ENCODE data around the gene TNFRSF6B.
A peak's percentile ranks its signal among the peaks of the same experiment; 100 is the strongest.
"Not testable (repeated sequence)": the region's sequence is repeated elsewhere in the genome, so short reads cannot be mapped to it uniquely, and the experiment has no call there.

Gene TNFRSF6B

GRCh38 chr20:63703471-63703975 lies 7.1 kb downstream of the TNFRSF6B start:
- peak in 1 of 42 donors; percentile 8 for DNase-seq
- intact Hi-C loops (cut with DNase I): no loop called here

- intact Hi-C loops (cut with DNase I): no loop called here
- peak in 1 of 42 donors; percentile 33 for DNase-seq
These were observed 7.7 kb downstream of the TNFRSF6B start for GRCh38 chr20:63703976-63704748.

DNA sequence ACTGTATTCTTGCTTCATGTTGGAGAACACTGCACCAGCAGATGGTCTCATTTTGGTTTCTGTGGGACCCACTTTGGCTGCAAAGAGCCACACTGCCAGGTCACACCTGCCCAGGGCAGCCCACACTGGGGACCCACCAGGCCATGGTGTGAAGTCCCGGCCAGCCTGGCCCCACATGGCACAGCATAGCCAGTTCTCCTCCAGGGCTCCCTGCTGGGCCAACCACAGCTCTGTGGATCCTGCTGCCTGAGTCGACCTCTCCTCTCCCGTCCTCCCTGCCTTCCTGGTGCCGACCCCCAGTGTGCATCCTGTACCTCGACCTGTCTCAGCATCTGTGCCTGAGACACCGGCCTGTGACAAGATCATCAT lies 8.3 kb downstream of the TNFRSF6B start:
- peak in 1 of 42 donors; percentile 11 for DNase-seq
- intact Hi-C loops (cut with DNase I): loop anchor here (5.0 kb wide), 1 partner anchor 47 kb away; the partner anchor contains the start of gene RTEL1

DNA sequence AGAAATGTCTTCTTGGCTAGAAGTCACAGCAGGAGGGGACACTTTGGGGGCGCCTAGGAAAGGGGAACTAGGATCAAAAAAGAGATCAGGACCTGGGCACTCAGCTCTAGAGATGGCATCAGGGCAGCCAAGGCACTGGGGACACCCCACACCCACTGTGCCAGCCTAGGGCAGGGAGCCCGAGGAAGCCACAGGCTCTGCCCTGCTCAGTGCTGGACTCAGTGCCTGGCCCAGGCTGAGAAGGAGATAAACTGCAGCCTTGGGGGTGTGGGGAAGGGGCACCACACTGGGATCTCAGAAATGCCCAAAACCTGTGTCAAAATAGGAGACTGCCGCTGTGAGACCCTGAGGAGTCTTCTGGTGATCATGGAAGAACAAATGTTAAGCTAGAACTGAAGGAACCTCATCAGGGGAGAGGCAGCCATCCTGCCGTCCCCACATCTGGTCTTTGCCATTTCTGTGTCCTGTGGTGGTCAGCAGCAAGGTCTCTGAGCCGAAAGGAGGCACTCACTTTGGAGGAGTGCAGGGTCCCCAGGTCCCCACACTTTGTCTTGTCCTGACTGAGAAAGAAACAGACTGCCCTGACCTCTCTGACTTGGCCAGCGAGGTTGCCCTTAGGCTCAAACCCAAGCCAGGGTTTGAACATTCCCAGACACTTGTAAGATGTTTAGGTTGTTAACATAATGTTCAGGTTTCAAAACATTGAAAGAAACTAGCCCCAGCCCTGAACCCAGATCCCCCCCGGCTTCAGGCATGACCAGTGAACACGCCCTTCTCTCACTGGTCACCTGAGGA lies 9.0 kb downstream of the TNFRSF6B start:
- DNase-seq: no peak

GRCh38 chr20:63706027-63706695 lies 9.7 kb downstream of the TNFRSF6B start:
- DNase-seq: no peak
- intact Hi-C loops (cut with DNase I): loop anchor here (5.0 kb wide), 1 partner anchor 49 kb away; the partner anchor contains the start of gene RTEL1

More for the DNA sequence above, 9.0 kb downstream of the TNFRSF6B start:
- intact Hi-C loops (cut with DNase I): loop anchor here (5.0 kb wide), 1 partner anchor 48 kb away; the partner anchor contains the start of gene RTEL1

DNA sequence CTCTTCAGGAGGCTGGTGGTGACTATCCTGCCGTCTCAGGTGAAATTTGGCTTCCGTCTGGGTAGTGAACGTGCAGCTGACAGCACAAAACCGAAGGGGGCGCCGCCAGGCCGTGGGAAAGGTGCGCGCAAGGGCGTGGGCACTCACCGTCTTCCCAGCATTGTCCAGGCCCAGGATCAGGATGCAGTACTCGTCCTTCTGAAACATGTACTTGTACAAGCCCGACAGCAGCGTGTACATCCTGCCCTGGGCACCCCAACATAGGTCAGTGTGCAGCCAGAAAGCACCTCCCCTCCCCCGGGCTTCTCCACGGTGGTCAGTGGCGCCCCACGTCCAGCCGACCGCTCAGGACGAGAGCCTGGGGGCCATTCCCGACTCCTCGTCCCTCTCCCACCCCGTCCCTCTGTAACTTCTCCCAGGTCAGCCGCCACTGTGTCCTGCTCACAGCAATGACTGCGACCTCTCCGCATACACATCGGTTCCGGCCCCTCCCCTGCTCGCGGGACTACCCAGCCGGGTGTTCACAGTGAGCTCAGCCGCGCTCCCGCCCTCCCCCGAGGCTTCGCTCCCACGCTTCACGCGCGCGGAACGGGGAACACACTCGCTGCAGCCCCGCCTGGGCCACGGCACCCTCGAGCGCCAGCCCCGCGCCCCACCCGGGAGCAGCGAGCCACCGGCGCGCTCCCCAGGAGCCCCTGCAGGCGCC lies 10.6 kb downstream of the TNFRSF6B start:
- DNase-seq: peak in 41 of 42 donors; percentile 43 to 87 (median 70)

GRCh38 chr20:63707558-63708300 lies 11.3 kb downstream of the TNFRSF6B start, which contains the start of the genes ARFRP1 and ZGPAT:
Gene ARFRP1, minus strand, starts transcription at chr20:63707976. Its CDS starts 885 bp downstream, at chr20:63707091.
Gene ZGPAT, plus strand, starts transcription at chr20:63708039. Its CDS starts 542 bp downstream, at chr20:63708581.
- DNase-seq: peak; percentile 80 to 98 (median 95)
- intact Hi-C loops (cut with DNase I): loop anchor here (5.0 kb wide), 1 partner anchor 50 kb away; the partner anchor contains the start of gene RTEL1

More for the DNA sequence above, 10.6 kb downstream of the TNFRSF6B start:
- intact Hi-C loops (cut with DNase I): loop anchor here (5.0 kb wide), 1 partner anchor 50 kb away; the partner anchor contains the start of gene RTEL1

- peak in 1 of 42 donors; percentile 17 for DNase-seq
- intact Hi-C loops (cut with DNase I): loop anchor here (5.0 kb wide), 1 partner anchor 51 kb away; the partner anchor contains the start of gene RTEL1
These were observed 12.1 kb downstream of the TNFRSF6B start for GRCh38 chr20:63708301-63709148.

GRCh38 chr20:63709149-63709527 lies 12.7 kb downstream of the TNFRSF6B start:
- DNase-seq: no peak
- intact Hi-C loops (cut with DNase I): loop anchor here (5.0 kb wide), 1 partner anchor 52 kb away; the partner anchor contains the start of gene RTEL1

- no peak for DNase-seq
- intact Hi-C loops (cut with DNase I): no loop called here
These were observed 14.7 kb downstream of the TNFRSF6B start for GRCh38 chr20:63711085-63711645.

DNA sequence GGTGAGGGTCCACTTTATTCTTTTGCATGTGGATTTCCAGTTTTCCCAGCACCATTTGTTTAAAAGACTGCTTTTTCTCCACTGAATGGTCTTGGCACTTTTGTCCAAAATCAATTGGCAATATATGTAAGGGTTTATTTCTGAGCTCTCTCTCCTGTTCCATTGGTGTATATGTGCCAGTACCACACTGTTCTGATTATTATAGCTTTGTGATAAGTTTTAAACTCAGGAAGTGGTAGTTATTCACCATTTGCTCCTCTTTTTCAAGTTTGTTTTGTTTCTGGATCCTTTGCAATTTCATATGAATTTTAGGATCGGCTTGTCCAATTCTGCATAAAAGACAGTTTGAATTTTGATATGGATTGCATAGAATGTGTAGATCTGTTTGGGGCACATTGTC lies 15.7 kb downstream of the TNFRSF6B start:
- DNase-seq: no peak
- intact Hi-C loops (cut with DNase I): no loop called here

DNA sequence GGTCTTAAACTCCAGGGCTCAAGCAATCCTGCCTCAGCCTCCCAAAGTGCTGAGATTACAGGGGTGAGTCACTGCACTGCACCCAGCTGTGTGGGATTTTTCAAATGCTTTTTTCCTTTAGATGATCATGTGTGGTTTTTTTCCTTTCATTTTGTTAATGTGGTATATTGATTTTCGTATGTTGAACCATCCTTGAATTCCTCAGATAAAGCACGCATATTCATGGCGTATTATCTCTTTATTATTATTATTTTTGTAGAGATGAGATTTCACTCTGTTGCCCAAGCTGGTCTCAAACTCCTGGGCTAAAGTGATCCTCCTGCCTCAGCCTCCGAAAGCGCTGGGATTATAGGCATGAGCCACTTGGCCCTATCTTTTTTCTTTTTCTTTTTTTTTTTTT lies 18.4 kb downstream of the TNFRSF6B start:
- intact Hi-C loops (cut with DNase I): no loop called here
- no peak for DNase-seq

GRCh38 chr20:63718996-63719395 lies 22.5 kb downstream of the TNFRSF6B start:
- DNase-seq: no peak
- intact Hi-C loops (cut with DNase I): no loop called here

DNA sequence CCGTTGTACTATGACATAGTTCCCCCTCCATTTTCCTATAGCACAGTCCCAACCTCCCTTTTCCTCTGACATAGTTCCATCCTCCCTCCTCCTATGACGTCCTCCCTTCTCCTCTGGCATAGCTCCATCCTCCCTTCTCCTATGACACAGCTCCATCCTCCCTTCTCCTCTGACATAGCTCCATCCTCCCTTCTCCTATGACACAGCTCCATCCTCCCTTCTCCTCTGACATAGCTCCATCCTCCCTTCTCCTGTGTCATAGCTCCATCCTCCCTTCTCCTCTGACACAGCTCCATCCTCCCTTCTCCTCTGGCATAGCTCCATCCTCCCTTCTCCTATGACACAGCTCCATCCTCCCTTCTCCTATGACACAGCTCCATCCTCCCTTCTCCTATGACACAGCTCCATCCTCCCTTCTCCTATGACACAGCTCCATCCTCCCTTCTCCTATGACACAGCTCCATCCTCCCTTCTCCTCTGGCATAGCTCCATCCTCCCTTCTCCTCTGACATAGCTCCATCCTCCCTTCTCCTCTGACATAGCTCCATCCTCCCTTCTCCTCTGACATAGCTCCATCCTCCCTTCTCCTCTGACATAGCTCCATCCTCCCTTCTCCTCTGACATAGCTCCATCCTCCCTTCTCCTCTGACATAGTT lies 26.6 kb downstream of the TNFRSF6B start:
- intact Hi-C loops (cut with DNase I); DNase-seq: not testable (repeated sequence)

- DNase-seq: peak in 24 of 42 donors; percentile 32 to 82 (median 59)
- intact Hi-C loops (cut with DNase I): not testable (repeated sequence)
These were observed 33.8 kb downstream of the TNFRSF6B start for GRCh38 chr20:63730189-63730733.
